Peyer's patch (tissue), 4 donors: ENCODE data around the gene SMAD9.

ENCODE experiments used
- POLR2A ChIP-seq, 2 donors: fragments of 450-650 bp; IDR thresholded peaks; one replicate each; pipeline ENCODE4 v1.5.1; 2017; ENCODE audit warnings: antibody characterized with exemption in 2 of 2, mild to moderate bottlenecking in 2 of 2, moderate library complexity in 2 of 2
- TF ChIP-seq, protein P1 (sequence below), 6 experiments: fragments of 450-650 bp in 4 of 6; fragments of 200-600 bp in 2 of 6; sonication (generic) in 1 of 6; IDR thresholded peaks; one replicate each; pipeline ENCODE4 v1.5.1; 2017 to 2019; ENCODE audit warnings: antibody characterized with exemption in 6 of 6, mild to moderate bottlenecking in 3 of 6, moderate library complexity in 1 of 6

DNA sequence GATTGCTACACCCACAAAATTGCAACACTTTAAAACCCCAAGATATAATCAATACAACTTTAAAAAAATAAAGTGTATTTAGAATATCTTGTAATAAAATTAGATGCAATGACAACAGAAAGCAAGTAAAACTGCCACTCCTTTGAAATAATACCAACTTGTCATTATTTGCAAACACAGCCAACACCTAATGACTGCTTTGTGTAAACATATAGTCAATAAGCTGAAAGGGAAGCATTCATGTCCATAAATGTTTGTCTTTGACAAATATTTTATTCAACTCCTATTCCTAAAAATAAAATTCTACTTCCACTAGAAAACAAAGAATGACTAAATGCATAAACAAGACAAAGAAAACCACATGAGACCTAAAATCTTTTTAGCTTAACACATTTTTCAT lies 6.6 kb downstream of the SMAD9 start:
- no peak for TF ChIP-seq POLR2A (IDR thresholded peaks at IDR 0.05)
- TF ChIP-seq, protein P1, sequence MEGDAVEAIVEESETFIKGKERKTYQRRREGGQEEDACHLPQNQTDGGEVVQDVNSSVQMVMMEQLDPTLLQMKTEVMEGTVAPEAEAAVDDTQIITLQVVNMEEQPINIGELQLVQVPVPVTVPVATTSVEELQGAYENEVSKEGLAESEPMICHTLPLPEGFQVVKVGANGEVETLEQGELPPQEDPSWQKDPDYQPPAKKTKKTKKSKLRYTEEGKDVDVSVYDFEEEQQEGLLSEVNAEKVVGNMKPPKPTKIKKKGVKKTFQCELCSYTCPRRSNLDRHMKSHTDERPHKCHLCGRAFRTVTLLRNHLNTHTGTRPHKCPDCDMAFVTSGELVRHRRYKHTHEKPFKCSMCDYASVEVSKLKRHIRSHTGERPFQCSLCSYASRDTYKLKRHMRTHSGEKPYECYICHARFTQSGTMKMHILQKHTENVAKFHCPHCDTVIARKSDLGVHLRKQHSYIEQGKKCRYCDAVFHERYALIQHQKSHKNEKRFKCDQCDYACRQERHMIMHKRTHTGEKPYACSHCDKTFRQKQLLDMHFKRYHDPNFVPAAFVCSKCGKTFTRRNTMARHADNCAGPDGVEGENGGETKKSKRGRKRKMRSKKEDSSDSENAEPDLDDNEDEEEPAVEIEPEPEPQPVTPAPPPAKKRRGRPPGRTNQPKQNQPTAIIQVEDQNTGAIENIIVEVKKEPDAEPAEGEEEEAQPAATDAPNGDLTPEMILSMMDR (IDR thresholded peaks at IDR 0.05) = no peak
